G401 (cell line): ENCODE measurements around the gene ZNF532. TPM values are rescaled to one million over a fixed set of nuclear protein-coding genes. Genes with fewer than 3 reads are reported as not detected.

Experiments
- DNase-seq: peaks from one replicate; pipeline ENCODE4 v3.0.0-alpha.2; 2015; ENCODE audit warnings: low spot score
- in situ Hi-C: cut with HindIII; loops from 2 replicates; pipeline ENCODE4 v1.10.0; 2016; ENCODE audit warnings: low sequenced_read_pairs, mixed read lengths
- total RNA-seq: library from RNA; depleted of rRNA; stranded (reverse); fragments of >200 nt; shearing (Covaris generic); gene quantifications from 2 replicates; pipeline ENCODE4 v1.2.3, GENCODE V29; 2014

ZNF532 gene
- total RNA-seq, 1 experiment from 2014 or later: 21.9 TPM

DNA sequence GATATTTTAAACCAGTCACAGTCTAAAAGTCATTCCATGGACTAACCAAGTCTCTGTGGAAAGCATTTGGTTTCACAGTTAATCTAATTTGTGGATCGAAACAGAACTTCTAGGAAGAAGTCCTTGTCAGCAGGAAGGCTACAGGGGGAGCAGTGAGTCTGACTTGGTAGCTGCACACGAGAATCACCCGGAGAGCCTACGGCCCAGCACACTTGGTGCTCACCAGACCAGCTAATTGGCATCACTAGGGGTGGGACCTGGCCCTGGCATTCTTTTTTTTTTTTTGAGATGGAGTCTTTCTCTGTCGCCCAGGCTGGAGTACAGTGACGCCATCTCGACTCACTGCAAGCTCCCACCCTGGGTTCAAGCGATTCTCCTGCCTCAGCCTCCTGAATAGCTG is 97.7 kb downstream of the ZNF532 start:
- in situ Hi-C loops: no loop called here
- no peak for DNase-seq

DNA sequence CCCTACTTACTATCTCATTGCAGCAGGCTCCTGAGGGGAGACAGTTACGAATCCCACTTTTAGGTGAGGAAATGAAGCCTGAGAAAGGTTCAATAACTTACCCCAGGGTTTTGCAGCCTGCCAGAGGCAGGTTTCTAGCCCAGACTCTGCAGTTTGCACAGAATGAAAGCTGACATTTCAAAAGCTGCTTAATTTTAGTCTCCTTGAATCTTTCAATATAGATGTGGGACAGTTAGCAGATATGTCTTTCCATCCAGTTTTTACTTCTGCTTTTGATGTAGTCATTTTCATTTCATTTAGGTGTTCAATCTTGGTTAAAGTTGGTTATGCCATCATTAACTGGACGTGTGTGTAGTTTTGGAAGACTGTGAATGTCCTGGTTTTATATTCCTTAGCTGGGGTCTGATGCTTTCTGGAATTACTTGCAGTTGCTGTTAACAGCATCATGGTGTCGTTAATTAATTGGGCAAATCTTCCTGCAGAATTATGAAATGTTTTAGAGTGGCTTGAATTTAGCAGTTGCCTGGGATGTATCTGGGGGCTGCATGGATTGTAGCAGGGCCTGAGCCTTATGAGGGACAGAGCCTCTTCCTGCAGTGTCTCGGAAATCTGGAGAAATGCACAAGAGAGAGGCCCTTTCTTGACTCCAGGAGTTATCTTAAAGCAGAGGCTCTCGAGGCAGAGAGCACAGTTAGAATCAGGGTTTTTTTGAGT is 100.8 kb downstream of the ZNF532 start:
- in situ Hi-C loops: no loop called here
- peak; percentile 61 for DNase-seq

DNA sequence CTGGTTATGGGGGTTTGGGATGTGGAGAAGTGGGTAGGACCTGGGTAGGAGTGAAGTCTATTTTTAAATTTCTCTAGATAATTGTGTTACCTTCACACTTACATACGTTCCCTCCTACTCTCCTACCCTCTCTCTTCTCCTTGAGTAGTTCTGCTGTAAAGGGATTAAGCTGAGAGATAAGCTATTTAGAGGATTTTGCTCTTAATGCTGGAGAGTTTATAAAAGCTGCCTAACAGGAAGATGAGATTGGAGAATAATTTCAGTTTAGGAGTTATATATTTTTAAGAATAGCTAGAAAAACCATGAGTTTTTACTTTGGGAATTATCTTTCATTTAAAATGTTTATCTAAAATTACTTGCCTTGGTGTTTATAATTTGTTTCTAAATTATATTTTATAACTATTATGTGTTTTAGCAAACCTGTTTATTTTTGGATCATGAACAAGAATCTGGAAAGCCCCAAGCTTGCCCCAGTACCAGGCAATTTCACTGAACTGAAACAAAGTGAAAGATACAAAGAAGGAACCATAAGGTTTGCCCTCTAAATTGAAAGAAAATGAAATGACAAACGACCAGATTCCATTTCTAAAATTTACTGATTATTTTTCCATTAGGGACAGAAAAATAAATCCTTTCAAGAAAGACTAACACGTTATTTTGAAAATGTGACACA is 101.5 kb downstream of the ZNF532 start:
- no peak for DNase-seq
- in situ Hi-C loops: no loop called here

DNA sequence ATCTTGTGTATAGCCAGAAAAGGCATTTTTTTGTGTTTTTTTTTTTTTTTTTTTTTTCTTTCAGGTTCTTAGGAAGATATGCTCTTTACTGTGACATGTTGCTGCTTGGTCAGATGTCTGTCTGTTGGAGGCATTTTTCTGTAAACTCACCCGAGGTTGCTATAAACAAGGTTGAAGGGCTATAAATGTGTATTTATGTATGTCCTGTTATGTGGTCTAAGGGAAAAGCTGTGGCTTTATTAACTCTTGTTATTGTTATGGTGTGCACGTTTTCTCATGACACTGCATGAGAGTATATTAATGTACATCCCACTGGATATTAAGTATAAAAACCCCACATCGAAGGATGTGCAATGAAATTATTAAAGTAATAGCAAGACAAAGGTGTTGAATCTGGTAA is 102.0 kb downstream of the ZNF532 start:
- no peak for DNase-seq
- in situ Hi-C loops: no loop called here

DNA sequence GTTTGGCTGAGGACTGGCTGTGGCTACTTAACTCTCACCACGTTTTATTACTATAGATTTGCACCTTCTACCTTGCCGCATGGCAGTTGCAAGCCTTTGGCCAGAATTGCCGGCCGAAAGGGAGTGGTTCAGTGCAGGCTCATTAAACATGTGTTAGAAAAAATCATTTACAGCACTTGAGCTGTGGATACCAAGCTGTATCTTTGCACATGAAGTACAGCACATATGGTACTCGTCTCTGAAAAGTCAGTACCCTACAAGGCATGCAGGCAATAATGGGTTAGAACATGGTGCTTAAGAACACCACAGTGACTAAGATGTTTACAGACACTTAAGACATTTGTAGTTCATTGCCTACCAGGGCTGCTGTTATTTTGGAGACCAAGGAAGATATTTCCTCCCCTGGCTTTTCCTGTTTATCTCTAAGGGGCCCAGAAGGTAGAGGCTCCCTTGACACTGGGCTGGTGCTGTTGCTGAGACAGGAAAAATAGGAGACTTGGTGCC is 103.1 kb downstream of the ZNF532 start:
- in situ Hi-C loops: no loop called here
- peak; percentile 56 for DNase-seq

DNA sequence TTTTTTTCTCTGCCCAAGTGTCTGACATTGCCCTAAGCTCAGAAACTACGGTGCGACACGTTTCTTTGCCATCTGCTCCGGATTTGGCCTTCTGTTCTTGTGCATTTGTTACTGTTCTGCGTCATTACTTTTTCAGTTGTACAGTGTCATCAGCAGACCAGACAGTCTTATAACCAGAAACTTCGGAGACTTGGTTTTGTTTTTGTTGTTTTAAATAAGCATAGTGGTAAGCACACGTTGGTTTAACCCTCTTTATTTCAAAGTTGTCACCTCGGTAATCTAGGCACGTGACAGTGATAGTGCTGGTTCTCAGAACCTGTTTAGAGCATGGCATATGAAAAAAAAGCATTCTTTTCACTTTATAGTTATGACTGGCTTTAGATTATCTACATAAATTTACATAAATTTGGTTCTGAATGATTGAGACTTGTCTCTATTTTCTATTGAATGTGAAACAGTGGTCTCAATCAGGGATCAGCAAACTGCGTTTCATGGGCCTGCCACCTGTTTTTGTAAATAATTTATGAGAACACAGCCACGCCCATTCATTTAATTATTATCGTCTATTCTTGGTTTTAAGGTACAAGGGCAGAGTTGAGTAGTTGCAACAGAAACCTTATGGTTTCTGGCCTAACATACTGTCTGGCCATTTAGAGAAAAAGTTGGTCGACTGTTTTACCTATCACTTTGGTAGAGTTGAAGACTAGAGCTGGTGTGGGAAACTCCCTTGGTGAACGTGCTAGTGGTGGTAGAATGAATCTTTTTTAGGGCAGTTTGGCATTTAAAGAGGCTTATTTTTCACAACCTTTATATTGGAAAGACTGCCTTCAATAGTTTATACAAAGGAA is 106.5 kb downstream of the ZNF532 start:
- DNase-seq: peak; percentile 80
- in situ Hi-C loops: no loop called here

DNA sequence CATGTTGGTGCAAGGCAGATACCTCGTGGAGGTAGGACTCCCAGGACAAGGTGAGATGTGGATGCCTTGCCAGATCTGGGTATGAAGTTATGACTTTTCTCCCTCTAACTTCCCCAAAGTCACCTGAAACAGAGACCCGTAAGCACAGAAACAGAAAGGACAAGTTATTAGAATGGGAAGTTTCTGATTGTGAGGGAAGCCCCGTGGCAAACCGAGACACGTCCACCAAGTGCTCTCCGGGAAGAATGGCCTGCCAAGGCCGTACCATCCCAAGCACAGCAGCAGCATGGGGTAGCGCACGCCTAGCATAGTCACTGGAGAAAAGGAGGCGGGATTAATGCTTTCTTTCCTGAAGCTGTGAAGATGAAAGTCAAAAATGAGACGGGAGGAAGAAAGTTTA is 110.6 kb downstream of the ZNF532 start:
- DNase-seq: no peak
- in situ Hi-C loops: no loop called here

DNA sequence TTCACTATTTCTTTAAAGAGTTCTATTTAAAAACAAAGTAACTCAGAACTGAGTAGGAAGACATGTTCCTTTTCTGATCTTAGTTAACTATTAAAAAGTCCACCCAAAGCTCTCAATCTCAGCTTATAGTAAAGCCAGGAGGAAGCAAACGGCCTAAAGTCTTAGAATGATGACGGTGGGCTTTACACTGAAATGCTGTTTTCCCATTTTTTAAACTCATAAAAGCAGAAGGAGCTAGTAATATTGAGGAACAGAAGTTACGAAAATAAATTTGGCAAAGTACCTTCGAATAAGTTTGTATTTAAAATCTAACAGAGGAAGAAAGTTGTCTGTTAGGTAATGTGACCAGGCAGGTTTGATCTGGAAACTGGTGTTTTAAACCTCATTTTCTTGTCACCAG is 111.1 kb downstream of the ZNF532 start:
- in situ Hi-C loops: no loop called here
- DNase-seq: no peak

DNA sequence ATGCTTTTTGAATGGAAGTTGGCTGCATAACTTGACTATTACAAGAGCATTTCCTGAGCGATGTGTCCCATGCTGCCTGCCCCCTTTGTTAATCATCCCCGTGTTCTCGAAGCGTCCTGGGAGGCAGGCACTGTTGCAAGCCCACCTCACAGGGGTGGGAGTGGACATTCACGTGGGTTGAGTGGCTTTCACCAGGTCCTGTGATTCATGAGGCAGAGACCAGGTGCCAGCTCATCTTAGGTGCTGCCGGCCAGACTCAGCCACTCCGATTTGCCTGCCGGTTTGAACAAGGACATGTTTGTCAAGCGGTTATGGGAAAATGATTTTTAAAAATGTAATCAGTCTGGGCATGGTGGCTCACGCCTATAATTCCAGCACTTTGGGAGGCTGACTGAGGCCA is 112.5 kb downstream of the ZNF532 start:
- in situ Hi-C loops: no loop called here
- DNase-seq: peak; percentile 65

DNA sequence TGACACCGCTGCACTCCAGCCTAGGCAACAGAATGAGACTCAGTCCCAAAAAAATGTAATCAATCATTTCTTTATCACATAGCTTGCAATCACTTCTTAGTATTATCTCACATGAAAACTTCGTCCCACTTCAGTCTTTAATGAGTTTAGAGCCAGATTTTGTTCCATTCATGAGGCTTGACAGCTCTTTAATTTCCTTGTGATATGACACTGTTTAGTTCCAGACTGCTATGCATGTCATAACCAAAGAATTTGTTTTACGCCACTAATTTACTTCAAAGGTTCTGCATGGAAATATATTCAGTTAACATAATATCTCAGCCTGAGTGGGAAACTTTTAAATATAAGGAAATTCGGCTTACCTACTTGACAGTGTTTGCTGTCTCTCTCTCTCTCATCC is 113.1 kb downstream of the ZNF532 start:
- no peak for DNase-seq
- in situ Hi-C loops: no loop called here

DNA sequence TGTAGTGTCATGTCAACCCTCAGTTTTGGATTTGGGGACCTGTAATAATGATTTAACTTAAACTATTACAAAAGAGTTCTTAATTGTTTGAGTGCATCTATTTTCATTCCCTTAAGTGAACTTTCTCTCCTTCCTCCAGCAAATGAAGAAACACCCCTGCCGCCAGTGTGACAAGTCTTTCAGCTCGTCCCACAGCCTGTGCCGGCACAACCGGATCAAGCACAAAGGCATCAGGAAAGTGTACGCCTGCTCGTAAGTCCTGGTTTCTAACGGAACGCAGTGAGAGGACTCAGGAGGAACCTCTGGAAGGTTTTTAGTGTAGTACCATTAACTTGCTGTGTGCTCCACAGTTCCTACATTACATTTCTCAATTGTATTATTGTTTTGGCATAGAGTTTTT is 114.2 kb downstream of the ZNF532 start:
- in situ Hi-C loops: no loop called here
- no peak for DNase-seq

DNA sequence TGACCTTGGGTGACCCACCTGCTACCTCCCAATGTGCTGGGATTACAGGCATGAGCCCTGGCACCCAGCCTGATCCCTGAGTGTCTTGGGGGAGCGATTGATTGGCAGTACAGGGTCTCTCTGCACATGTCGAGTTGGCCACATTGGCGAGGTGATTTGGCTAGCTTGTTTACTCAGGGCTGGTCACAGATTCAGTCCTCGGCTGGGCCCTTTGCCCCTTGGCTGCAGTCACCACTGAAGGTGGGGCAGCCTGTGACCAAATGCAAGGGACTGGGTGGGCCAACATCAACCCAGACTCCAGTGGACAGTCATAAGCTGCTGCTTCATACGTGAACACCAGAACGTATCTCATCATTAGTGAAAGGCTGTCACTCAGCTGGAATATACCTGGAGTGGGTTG is 114.9 kb downstream of the ZNF532 start:
- DNase-seq: peak; percentile 19
- in situ Hi-C loops: no loop called here

DNA sequence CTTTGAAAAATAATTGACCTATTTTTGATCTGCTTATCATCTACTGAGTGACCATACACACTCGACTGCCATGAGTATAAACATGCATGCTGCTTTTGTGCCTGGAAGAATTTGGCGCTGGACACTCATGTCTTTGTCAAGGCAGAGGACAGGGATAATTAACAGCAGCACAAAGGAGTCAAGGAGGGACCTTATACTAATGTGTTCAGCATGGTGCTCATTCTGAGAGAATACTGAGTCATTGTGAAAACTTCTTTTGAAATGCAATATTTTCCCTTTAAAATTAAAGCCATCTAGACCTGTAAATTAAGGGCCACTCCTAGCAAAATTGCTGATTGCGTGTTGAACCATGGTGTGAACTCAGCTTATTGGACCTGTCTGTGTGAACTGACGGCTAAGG is 116.3 kb downstream of the ZNF532 start:
- in situ Hi-C loops: no loop called here
- no peak for DNase-seq

DNA sequence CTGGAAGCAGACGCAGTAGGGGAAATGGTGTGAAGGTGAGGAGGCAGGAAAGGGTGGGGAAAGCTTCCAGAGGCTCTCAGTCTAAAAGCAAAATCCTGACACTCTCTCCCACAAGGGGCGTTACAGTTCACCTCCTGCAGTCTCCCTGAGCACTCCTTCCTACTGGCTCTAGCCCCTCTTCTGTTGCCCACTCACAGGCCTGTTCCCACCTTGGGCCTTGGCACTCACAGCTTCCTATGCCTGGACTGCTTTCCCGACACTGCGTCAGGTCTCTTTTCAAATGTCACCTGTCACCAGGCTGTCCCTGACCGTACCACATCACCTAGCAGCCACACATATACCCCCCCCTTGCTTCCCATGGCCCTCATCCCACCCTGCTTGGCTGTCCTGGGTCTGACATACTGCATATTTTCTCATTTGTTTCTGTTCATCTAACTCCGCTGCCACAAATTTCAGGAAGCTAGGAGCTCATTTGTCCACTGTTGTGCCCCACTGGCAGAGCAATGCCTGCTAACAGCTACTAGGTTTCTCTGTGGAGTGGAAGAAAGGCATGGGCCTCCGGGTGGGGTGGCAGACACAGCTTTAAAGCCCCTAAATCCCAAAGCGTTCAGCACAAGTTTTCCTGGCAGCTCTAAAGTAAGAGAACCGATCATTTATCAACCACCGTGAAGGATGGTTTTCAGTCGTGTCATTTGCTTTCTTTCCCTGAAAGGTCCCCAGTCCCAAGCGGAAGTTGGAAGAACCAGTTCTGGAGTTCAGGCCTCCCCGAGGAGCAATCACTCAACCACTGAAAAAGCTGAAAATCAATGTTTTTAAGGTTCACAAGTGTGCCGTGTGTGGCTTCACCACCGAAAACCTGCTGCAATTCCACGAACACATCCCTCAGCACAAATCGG is 118.8 kb downstream of the ZNF532 start:
- peak; percentile 23 for DNase-seq
- in situ Hi-C loops: no loop called here

DNA sequence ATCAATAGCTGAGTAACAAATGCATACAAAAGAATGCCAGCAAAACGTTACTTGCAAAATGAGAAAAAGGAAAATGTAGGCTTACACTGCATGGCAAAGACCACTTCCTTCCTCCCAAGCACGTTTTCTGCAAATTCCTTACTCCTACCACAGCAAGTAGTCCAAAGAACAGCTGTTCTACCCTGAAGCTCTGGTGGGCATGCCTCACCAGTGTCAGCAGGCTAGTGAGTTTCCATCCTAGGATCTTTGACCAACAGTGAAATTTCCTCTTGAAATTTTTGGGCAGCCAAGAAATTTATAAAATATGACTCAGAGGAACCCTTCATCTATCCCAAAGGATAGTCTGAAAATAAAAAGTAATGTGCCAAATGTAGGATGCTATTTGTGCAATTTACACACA is 123.9 kb downstream of the ZNF532 start:
- no peak for DNase-seq
- in situ Hi-C loops: no loop called here

DNA sequence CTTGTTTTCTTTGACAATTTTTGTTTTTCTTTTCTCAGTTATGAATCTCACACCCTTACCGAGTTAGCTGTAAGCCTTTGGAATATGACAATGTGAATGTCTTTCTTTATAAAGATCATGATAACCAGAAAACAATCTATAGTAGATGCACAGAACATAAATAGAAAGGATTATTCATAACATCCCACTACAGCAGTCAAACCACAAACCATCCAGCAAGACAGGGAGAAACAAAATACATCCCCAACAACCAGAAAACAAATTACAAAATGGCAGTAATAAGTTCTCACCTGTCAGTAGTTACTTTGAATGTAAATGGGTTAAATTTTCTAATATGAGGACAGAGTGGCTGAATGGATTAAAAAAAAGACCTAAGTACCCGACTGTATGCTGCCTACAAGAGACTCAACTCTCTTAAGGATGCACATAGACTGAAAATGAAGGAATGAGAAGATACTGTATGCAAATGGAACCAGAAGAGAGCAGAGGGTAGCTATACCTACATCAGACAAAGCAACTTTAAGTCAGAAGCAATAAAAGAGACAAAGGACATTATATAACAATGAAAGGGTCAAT is 124.6 kb downstream of the ZNF532 start:
- in situ Hi-C loops: no loop called here
- DNase-seq: no peak

DNA sequence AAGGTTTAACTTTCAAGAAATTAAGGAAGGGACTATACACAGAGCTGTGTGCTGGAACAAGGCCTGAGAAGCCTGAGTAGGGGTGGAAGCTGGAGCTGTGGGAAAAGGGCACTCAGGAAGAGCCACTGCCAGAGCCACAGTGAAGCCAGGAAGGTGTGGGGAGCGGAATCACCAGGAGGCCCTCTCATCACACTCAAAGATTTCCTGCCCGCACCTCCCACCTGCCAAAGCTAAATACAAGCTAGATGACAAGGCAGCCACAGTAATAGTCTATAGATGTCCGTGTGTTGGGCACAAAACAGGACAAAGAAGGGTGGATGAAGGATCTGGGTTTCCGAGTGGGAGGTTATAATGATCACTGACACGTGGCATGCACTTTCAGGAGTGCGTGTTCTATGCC is 126.0 kb downstream of the ZNF532 start:
- peak; percentile 71 for DNase-seq
- in situ Hi-C loops: no loop called here

DNA sequence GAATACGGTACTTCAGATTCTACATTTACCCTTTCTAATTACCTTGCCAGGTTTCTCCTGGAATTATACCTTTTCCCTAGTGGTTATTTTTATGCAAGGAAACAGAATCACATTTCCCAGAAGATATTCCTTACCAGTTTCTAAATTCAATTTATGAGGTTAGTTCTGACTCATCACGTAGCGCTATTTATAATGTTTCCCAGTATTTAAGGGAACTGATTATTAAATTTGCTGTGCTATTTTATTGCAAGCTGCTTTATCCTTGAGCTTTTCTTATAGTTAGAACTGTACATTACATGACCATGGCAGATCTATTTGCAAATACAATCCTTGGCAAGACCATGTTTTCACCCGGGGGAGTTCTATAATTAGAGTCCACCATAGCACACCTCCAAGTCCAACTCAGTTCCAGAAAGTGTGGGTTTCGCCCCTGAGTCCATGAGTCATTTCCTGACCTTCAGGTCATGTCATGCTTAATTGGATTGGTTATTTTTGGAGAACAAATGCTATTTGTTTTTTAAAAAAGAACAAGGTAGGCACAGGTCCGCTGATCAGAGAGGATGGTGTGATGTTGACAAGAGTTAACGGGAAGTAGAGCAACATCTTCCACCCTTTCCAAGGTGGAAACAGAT is 126.6 kb downstream of the ZNF532 start:
- peak; percentile 50 for DNase-seq
- in situ Hi-C loops: no loop called here
